ENCODE data around the gene THADA. TPM values are rescaled to one million over a fixed set of nuclear protein-coding genes. Genes with fewer than 3 reads are reported as not detected.

THADA gene
- total and polyA plus RNA-seq, 7 donors, result 4.4 to 35.2 (median 20.2) TPM

DNA sequence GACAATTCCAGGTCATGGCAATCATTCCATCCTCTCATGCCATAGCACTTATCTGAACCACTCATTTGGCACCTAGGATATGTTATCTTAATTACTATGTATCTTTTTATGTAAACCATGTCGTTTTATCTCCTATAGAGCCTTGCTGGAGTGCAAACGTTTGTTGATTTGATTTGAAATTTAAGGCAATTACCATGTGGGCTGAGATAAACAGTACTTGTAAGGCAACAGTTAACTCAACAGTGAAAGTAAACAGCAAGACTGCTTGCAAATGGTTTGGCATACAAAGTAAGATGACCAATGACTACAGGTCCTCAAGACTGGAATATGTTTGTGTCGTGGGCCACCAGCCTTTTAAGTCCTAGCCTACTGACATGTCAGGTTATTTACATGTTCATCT is 235.7 kb downstream of the THADA start:
- TF ChIP-seq CTCF (IDR thresholded peaks at IDR 0.05) (no peak), EP300 (IDR thresholded peaks at IDR 0.05) (no peak), POLR2A (IDR thresholded peaks at IDR 0.05) (no peak), POLR2AphosphoS5 (IDR thresholded peaks at IDR 0.05) (no peak)
- Histone ChIP-seq H3K36me3 (no peaks in the 10 kb centered on the region), H3K4me3 (no peak overlapping the region), H3K27me3 (no peaks in the 10 kb centered on the region), H3K27ac (peak overlapping the region in 1 of 4 donors; percentile 68), H3K9me3 (no peaks in the 10 kb centered on the region), H3K4me1 (peaks cover 0 to 44% (median 30%) of the 10 kb centered on the region in 4 donors)
- 29 to 63% methylated on average over 3 of the region's 3 CpGs for WGBS, 2 donors
- intact Hi-C loops (cut with DNase I), result no loop called here
- no peak for DNase-seq

DNA sequence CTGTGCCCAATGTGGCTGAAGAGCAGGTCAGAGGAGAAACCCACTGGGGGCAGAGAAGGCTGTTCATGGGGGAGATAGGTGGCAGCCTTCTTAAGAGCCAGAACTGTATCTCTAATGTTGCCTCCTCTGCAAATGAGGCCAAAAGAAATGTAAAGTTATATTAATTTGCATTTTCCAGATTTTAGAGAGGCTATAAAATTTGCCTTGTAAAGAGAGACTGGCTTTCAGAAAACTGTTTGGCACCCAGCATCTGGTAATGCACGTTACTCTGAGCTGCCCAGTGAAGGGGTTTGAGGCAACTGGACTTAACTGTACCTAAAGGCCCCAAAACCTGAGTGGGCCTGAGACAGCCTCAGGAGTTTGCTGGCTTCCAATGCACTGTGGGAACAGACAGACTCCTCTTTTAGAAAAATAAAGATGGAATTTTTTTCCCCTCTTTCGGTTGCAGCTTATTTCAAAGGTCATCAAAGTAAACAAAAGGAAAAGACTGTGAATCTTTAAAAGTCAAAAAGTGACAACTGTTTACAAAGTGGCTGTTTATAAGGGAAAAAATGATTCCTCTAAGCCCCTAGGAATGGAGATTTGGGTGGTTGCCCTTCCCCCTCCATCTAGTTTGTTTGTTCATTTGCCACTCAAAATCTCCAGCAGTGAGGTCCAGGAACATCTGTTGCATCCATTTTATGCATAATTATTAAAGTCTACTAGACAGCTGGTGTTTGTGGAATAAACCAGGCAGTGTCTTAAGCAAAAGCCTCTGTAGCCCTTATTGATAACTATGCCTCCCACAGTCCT is 237.2 kb downstream of the THADA start:
- intact Hi-C loops (cut with DNase I), result no loop called here
- Histone ChIP-seq H3K36me3 (no peaks in the 10 kb centered on the region), H3K27ac (peak overlapping the region; percentile 45 to 68 (median 60)), H3K9me3 (no peaks in the 10 kb centered on the region), H3K27me3 (no peaks in the 10 kb centered on the region), H3K4me1 (peaks cover 0 to 51% (median 36%) of the 10 kb centered on the region in 4 donors), H3K4me3 (no peak overlapping the region)
- DNase-seq, result peak; percentile 75
- 72 to 75% methylated on average over 2 of the region's 2 CpGs for WGBS, 2 donors
- TF ChIP-seq POLR2A (IDR thresholded peaks at IDR 0.05), result no peak
- TF ChIP-seq POLR2AphosphoS5 (IDR thresholded peaks at IDR 0.05), result peak in 3 of 4 donors; percentile 11 to 43 (median 34)

DNA sequence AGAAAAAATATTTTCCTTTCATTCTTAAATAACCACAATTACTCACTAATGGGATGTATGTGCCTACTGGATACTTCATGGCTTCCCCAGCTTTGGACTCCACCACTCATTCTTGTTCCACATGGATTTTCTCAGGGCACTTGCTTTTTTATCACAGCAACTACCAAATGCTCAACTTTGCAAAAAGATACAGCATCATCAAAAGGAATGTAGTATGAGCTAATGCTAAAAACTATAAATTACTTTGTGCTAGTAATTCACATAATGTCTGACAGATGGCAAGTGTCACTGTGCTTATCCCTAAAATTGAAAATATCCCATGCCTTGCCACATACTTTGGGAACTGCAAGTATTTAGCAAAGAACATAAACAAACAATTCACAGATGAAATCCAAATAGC is 239.1 kb downstream of the THADA start:
- intact Hi-C loops (cut with DNase I), result no loop called here

GRCh38 chr2:43355399-43355798 is 240.4 kb downstream of the THADA start:
- H3K27ac ChIP-seq, result peak overlapping the region in 2 of 4 donors; percentile 43 to 64

More for the DNA sequence above, 239.1 kb downstream of the THADA start:
- TF ChIP-seq POLR2AphosphoS5 (IDR thresholded peaks at IDR 0.05), result peak in 3 of 4 donors; percentile 7 to 16 (median 8)
- no peak for TF ChIP-seq EP300 (IDR thresholded peaks at IDR 0.05)
- DNase-seq, result no peak
- Histone ChIP-seq H3K4me1 (peaks cover 0 to 57% (median 38%) of the 10 kb centered on the region in 4 donors), H3K27me3 (no peaks in the 10 kb centered on the region), H3K4me3 (no peak overlapping the region), H3K9me3 (no peaks in the 10 kb centered on the region), H3K27ac (peak overlapping the region in 3 of 4 donors; percentile 20 to 68 (median 64)), H3K36me3 (no peaks in the 10 kb centered on the region)

GRCh38 chr2:43349904-43350303 is 245.9 kb downstream of the THADA start:
- intact Hi-C loops (cut with DNase I), result loop anchor here (5.0 to 10.0 kb wide), 5 partner anchors 47 to 175 kb away; partner anchors contain the start of gene ZFP36L2
- no peak for DNase-seq
- 13 to 55% methylated on average over 3 of the region's 3 CpGs for WGBS, 2 donors
- TF ChIP-seq CTCF (IDR thresholded peaks at IDR 0.05), result no peak
- no peak for TF ChIP-seq POLR2AphosphoS5 (IDR thresholded peaks at IDR 0.05)
- Histone ChIP-seq H3K27me3 (no peaks in the 10 kb centered on the region), H3K4me3 (no peak overlapping the region), H3K4me1 (peaks cover 0 to 85% (median 74%) of the 10 kb centered on the region in 4 donors), H3K36me3 (no peaks in the 10 kb centered on the region), H3K9me3 (no peaks in the 10 kb centered on the region), H3K27ac (peak overlapping the region; percentile 85 to 92 (median 86))

More at GRCh38 chr2:43355399-43355798, 240.4 kb downstream of the THADA start:
- H3K4me3 ChIP-seq, result no peak overlapping the region
- H3K4me1 ChIP-seq, result peaks cover 0 to 71% (median 48%) of the 10 kb centered on the region in 4 donors
- H3K36me3 ChIP-seq, result no peaks in the 10 kb centered on the region
- WGBS, 2 donors, result 89 to 92% methylated on average over 3 of the region's 3 CpGs
- intact Hi-C loops (cut with DNase I), result no loop called here
- H3K27me3 ChIP-seq, result no peaks in the 10 kb centered on the region
- H3K9me3 ChIP-seq, result no peaks in the 10 kb centered on the region
- TF ChIP-seq CTCF (IDR thresholded peaks at IDR 0.05) (no peak), POLR2AphosphoS5 (IDR thresholded peaks at IDR 0.05) (no peak), POLR2A (IDR thresholded peaks at IDR 0.05) (no peak), EP300 (IDR thresholded peaks at IDR 0.05) (no peak)
- DNase-seq, result no peak
